Lower leg skin (tissue), 4 donors: Measurements from ENCODE around the gene ADPGK. TPM values are rescaled to one million over a fixed set of nuclear protein-coding genes. Genes with fewer than 3 reads are reported as not detected.
"Not testable (repeated sequence)": the region's sequence is repeated elsewhere in the genome, so short reads cannot be mapped to it uniquely, and the experiment has no call there.

Source experiments
- DNase-seq, 2 donors: peaks; one replicate each; pipeline ENCODE4 v3.0.0-alpha.2; 2019; ENCODE audit warnings: low spot score in 2 of 2
- H3K4me3 ChIP-seq: fragments of 200-600 bp; sonication (generic); 2 replicates; pipeline ENCODE4 v1.5.1; 2017; ENCODE audit warnings: mild to moderate bottlenecking, low read depth; ENCODE audit not compliant: poor library complexity, severe bottlenecking
- POLR2A ChIP-seq, 2 donors: fragments of 450-650 bp; IDR thresholded peaks; one replicate each; pipeline ENCODE4 v1.6.1; 2016 to 2017; ENCODE audit warnings: antibody characterized with exemption in 2 of 2, mild to moderate bottlenecking in 1 of 2, moderate library complexity in 1 of 2
- WGBS, 2 donors: methylation state at CpG; one replicate each; pipeline ENCODE4 v1.1.5; 2018; 5-methylcytosine and 5-hydroxymethylcytosine counted together
- intact Hi-C: fragments of 100-400 bp; cut with DNase I; formaldehyde crosslinking; loops from one replicate; pipeline ENCODE4 v1.15.0; 2023; ENCODE audit warnings: low total_unique reads
- total RNA-seq, 4 donors: library from RNA; depleted of rRNA; stranded (reverse); fragments of >200 nt; gene quantifications; one replicate each; pipeline ENCODE4 v1.1.0, GENCODE V29; 2016
- TF ChIP-seq, protein P1 (sequence below), 3 donors: fragments of 450-650 bp; IDR thresholded peaks; one replicate each; pipeline ENCODE4 v1.5.1; 2016; ENCODE audit warnings: antibody characterized with exemption in 3 of 3, mild to moderate bottlenecking in 3 of 3, moderate library complexity in 2 of 3

Gene ADPGK
- total RNA-seq, 4 donors from 2014 or later, result 31.1 to 83.1 (median 43.1) TPM

DNA sequence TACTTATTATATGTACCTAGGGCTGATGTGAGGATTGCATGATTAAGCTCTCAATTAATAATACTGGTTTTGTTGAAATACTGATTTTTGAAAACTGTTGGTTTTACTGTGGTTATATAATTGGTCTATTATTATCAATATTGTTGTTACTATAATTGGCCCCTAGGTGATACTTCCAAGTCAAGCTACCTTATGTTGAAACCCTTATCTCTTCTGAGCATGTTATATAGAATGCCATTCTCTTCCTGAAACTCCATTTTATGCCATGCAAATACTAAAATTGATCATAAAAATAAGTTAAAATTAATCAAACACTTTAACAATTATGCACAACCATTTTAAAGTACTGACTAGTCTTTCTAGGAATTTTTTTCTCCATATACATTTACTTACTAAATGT, 51.5 kb downstream of the ADPGK start:
- intact Hi-C loops, result no loop called here
- no peak for DNase-seq
- no peak for TF ChIP-seq POLR2A (IDR thresholded peaks at IDR 0.05)
- TF ChIP-seq, protein P1, sequence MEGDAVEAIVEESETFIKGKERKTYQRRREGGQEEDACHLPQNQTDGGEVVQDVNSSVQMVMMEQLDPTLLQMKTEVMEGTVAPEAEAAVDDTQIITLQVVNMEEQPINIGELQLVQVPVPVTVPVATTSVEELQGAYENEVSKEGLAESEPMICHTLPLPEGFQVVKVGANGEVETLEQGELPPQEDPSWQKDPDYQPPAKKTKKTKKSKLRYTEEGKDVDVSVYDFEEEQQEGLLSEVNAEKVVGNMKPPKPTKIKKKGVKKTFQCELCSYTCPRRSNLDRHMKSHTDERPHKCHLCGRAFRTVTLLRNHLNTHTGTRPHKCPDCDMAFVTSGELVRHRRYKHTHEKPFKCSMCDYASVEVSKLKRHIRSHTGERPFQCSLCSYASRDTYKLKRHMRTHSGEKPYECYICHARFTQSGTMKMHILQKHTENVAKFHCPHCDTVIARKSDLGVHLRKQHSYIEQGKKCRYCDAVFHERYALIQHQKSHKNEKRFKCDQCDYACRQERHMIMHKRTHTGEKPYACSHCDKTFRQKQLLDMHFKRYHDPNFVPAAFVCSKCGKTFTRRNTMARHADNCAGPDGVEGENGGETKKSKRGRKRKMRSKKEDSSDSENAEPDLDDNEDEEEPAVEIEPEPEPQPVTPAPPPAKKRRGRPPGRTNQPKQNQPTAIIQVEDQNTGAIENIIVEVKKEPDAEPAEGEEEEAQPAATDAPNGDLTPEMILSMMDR (IDR thresholded peaks at IDR 0.05), result no peak
- no peak overlapping the region for H3K4me3 ChIP-seq

DNA sequence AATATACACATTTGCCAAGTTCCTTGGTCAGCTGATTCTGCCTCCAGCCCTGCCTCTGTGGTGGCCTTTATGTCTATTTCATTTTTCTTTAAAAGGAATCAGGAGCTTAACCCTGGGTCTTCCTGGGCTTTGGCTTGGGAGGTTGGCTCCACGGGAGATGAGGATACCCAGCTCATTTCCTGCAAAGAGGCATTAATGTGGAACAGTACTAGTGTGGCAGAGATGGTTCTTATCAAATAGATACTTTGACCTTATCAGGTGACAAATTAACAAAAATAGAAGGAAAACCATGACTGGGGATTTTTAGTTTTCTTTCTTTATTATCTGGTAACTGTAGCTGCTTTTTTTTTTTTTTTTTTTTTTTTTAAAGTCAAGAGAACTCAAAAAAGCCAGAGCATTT, 54.7 kb downstream of the ADPGK start:
- no peak for DNase-seq
- TF ChIP-seq, protein P1 (IDR thresholded peaks at IDR 0.05), result no peak
- TF ChIP-seq POLR2A (IDR thresholded peaks at IDR 0.05), result no peak
- intact Hi-C loops, result no loop called here
- WGBS, 2 donors, result 83 to 100% methylated on average over 1 of the region's 1 CpG
- no peak overlapping the region for H3K4me3 ChIP-seq

DNA sequence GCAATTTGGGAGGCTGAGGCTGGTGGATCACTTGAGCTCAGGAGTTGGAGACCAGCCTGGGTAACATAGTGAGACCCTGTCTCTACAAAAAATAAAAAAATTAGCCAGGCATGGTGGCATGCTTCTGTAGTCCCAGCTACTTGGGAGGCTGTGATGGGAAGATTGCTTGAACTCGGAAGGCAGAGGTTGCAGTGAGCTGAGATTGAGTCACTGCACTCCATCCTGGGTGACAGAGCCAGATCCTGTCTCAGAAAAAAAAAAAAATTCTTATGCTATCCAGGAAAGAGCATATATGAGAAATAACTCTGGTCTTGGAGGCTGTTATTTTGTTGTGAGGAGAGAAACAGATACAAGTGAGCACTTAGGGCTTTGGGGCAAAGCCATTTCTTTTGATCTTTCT, 55.3 kb downstream of the ADPGK start:
- DNase-seq, intact Hi-C loops, H3K4me3 ChIP-seq: not testable (repeated sequence)
- WGBS, 2 donors, result 92 to 100% methylated on average over 1 of the region's 1 CpG

DNA sequence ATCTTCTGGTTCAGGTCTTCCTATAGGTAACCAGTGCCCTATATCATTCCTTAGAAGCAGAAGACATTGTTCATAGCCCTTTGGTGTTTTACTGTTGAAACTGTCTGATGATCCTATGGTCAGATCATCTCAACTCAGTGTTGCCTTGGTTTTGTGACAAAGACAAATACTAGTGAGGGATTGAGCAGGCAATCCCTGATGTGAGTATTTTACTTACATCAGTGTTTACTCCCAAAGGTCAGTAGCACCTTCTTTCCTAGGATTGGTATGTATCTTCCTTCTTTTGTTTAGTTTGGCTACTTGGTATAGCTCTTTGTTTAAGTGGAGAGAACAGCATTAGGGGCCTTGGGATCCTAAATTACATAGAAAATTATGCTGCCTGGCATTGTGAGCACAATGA, 56.4 kb downstream of the ADPGK start:
- intact Hi-C loops, result no loop called here
- no peak for DNase-seq
- TF ChIP-seq POLR2A (IDR thresholded peaks at IDR 0.05), result no peak
- TF ChIP-seq, protein P1 (IDR thresholded peaks at IDR 0.05), result no peak
- H3K4me3 ChIP-seq, result no peak overlapping the region

DNA sequence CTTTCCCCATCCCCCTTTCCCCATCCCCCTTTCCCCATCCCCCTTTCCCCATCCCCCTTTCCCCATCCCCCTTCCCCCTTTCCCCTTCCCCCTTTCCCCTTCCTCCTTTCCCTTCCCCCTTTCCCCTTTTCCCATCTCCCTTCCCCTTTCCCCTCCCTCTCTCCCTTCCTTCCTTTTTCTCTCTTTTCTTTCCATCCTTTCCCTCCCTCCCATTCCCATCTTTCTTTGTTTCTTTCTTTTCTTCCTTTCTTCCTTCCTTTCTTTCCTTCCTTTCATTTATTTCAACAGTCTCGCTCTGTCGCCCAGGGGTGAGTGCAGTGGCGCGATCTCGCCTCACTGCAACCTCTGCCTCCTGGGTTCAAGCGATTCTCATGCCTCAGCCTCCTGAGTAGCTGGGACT, 57.7 kb downstream of the ADPGK start:
- intact Hi-C loops, DNase-seq, H3K4me3 ChIP-seq: not testable (repeated sequence)
- WGBS, 2 donors, result 96 to 100% methylated on average over 6 of the region's 6 CpGs

DNA sequence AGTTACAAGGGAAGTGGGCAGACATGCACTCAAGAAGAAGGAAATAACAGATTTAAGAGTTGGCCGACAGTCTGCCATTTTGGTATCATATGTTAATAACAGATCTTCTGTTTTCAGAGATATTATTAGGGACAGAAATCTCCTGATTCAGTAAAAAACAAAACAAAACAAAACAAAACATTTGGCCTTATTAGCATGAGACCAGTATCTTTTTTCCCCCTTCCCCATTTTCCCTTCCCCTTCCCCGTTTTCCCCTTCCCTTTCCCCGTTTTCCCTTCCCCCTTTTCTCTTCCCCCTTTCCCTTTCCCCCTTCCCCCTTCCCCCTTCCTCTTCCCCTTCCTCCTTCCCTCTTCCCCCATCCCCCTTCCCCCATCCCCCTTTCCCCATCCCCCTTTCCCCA, 58.1 kb downstream of the ADPGK start:
- intact Hi-C loops, result no loop called here
- TF ChIP-seq POLR2A (IDR thresholded peaks at IDR 0.05), result no peak
- TF ChIP-seq, protein P1 (IDR thresholded peaks at IDR 0.05), result no peak
- H3K4me3 ChIP-seq, result no peak overlapping the region
- DNase-seq, result no peak
- WGBS, 2 donors, result 82 to 83% methylated on average over 3 of the region's 3 CpGs

DNA sequence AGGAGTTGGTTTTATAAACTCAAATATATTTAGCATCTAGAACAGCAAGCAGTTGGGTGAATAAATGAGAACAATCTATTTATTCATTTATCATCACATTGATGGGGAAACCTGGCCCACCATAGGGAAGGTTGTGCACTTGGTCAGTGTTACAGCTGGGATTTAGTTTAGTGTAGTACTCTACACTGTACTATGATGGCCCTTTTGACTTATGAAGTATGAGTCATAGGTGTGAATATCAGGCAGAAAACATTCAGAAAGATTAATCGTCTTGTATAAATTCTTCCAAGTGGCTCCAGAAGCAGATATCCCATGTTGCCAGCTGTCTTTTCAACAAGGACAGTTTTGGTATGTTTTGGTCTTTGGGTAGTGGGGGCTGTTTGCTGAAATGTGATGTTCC, 59.5 kb downstream of the ADPGK start:
- TF ChIP-seq, protein P1 (IDR thresholded peaks at IDR 0.05), result no peak
- no peak for TF ChIP-seq POLR2A (IDR thresholded peaks at IDR 0.05)
- WGBS, 2 donors, result 60 to 86% methylated on average over 1 of the region's 1 CpG
- H3K4me3 ChIP-seq, result no peak overlapping the region
- DNase-seq, result no peak
- intact Hi-C loops, result no loop called here
